NB4 (cell line): Measurements from ENCODE around the gene GPR156.
"Not testable (repeated sequence)": the region's sequence is repeated elsewhere in the genome, so short reads cannot be mapped to it uniquely, and the experiment has no call there.

Source experiments
- DNase-seq: peaks from one replicate; pipeline ENCODE4 v3.0.0; 2010; ENCODE audit warnings: low read depth
- H3K4me3 ChIP-seq: one replicate; pipeline ENCODE4 v1.5.1; 2011; ENCODE audit warnings: mild to moderate bottlenecking, low read depth, low read length, moderate library complexity
- CTCF ChIP-seq: IDR thresholded peaks from one replicate; pipeline ENCODE4 v1.5.1; 2012; ENCODE audit warnings: low read depth, low read length
- MAX ChIP-seq: IDR thresholded peaks from 2 replicates; pipeline ENCODE4 v1.6.1; 2011; ENCODE audit warnings: low read depth, low read length
- MYC ChIP-seq: IDR thresholded peaks from 2 replicates; pipeline ENCODE4 v1.6.1; 2011; ENCODE audit warnings: low read depth, low read length
- POLR2A ChIP-seq: IDR thresholded peaks from 2 replicates; pipeline ENCODE4 v1.6.1; 2011; ENCODE audit warnings: mild to moderate bottlenecking; ENCODE audit not compliant: insufficient read length; ENCODE audit errors: extremely low read depth

The GPR156 gene

GRCh38 chr3:120244834-120245225, 40.2 kb downstream of the GPR156 start:
- no peak for DNase-seq
- no peak overlapping the region for H3K4me3 ChIP-seq
- TF ChIP-seq CTCF, result no peak
- no peak for TF ChIP-seq POLR2A
- TF ChIP-seq MYC, result no peak
- no peak for TF ChIP-seq MAX

GRCh38 chr3:120239644-120240043, 45.4 kb downstream of the GPR156 start:
- no peak for DNase-seq
- no peak for TF ChIP-seq CTCF
- TF ChIP-seq POLR2A, result no peak
- no peak for TF ChIP-seq MYC
- TF ChIP-seq MAX, result no peak
- H3K4me3 ChIP-seq, result no peak overlapping the region

- TF ChIP-seq POLR2A, result no peak
- no peak for TF ChIP-seq CTCF
- no peak for TF ChIP-seq MYC
- TF ChIP-seq MAX, result no peak
Measured at GRCh38 chr3:120227710-120228347, 57.2 kb downstream of the GPR156 start.

GRCh38 chr3:120224237-120224636, 60.8 kb downstream of the GPR156 start:
- DNase-seq, result no peak
- H3K4me3 ChIP-seq, result no peak overlapping the region
- TF ChIP-seq CTCF (no peak), MYC (no peak), POLR2A (no peak), MAX (no peak)

More at GRCh38 chr3:120227710-120228347, 57.2 kb downstream of the GPR156 start:
- DNase-seq, result no peak
- no peak overlapping the region for H3K4me3 ChIP-seq

- TF ChIP-seq MAX (no peak), CTCF (no peak), POLR2A (no peak), MYC (no peak)
- H3K4me3 ChIP-seq, result no peak overlapping the region
- no peak for DNase-seq
Measured at GRCh38 chr3:120218981-120219380, 66.0 kb downstream of the GPR156 start.

GRCh38 chr3:120216633-120217032, 68.4 kb downstream of the GPR156 start:
- not testable (repeated sequence) for DNase-seq, H3K4me3 ChIP-seq
